Measurements from ENCODE around the gene TECPR1. TPM values are rescaled to one million over a fixed set of nuclear protein-coding genes. Genes with fewer than 3 reads are reported as not detected.

The TECPR1 gene
- total RNA-seq, 1 experiment from 2014 or later = 36.5 TPM

DNA sequence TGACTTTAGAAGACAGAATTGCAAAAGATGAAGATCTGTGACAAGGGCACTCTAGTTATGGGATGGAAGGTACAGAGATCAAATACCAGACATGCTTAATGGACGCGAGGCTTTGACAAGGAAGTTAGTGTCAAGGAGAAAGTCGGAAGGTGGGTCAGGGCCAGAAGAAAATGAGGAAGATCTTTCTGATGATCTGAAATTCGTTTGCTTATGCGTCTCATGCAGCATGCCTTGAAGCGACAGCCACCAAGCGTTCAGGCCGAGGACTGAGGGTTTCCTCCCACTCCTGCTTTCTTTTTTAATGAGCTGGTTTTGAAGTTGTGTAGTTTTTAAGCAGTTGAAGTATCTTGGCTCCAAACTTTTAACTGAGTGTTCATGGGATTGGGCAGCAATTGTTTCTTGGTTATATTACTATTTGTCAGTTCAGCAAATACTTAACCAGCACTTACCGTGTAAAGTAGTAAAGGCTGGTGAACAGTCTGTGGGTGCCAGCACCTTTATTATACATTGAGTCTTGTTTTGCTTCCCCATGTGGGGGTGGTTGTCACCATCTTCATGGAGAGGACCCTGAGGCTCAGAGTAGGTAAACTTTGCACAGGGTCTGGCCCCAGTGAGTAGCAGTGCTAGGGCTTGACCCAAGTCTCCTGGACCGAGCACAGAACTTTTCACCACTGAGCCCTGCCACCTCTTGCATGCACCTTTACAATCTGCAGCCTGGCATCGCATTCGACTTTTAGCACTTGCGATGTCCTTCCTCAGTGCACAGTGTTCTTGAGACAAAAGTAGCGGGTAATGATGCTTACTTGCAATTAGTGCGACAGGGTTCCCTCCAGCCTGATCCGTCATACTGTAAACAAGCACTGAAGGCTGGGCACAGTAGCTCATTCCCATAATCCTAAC lies 55.1 kb downstream of the TECPR1 start:
- DNase-seq (ENCODE audit: low read depth) = no peak

DNA sequence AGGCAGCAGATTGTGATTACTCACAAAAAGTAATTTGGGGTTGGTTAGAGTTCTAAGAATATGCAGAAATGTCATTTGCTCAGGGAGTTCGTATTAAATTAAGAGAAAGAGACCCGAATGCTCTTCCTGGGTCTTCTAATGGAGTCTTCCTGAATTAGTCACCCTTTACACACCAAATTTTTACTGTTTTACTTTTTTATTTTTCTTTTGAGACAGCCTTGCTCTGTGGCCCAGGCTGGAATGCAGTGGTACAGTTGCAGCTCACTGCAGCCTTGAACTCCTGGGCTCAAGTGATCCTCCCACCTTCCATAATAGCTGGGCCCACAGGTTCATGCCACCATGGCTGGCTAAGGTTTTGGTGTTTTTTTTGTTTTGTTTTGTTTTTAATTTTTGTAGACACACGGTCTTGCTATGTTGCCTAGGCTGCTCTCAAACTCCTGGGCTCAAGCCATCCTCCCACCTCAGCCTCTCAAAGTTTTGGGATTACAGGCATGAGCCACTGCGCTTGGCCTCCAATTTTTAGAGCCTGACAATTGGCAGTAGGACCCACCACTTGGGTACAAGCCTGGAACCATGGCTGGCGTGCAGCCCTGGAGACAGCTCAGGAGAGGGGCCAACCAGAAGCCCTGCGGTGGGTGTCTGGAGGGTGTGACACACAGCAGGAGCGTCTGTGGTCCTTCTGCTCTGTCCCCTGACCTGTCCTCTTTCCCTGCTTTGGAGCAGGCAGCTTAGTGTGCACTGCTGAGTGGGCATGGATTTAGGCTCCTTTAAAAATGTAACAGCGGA lies 57.2 kb downstream of the TECPR1 start:
- no peak for DNase-seq (ENCODE audit: low read depth)

DNA sequence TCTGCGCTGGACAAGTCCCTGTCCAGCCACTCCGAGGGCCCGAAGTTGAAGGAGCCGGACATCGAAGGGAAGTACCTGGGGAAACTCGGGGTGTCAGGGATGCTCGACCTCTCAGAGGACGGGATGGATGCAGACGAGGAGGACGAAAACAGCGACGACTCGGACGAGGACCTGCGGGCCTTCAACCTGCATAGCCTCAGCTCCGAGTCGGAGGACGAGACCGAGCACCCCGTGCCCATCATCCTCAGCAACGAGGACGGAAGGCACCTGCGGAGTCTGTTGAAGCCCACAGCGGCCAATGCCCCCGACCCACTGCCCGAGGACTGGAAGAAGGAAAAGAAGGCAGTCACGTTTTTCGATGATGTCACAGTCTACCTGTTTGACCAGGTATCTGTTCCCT lies 57.8 kb downstream of the TECPR1 start:
- DNase-seq (ENCODE audit: low read depth) = no peak

DNA sequence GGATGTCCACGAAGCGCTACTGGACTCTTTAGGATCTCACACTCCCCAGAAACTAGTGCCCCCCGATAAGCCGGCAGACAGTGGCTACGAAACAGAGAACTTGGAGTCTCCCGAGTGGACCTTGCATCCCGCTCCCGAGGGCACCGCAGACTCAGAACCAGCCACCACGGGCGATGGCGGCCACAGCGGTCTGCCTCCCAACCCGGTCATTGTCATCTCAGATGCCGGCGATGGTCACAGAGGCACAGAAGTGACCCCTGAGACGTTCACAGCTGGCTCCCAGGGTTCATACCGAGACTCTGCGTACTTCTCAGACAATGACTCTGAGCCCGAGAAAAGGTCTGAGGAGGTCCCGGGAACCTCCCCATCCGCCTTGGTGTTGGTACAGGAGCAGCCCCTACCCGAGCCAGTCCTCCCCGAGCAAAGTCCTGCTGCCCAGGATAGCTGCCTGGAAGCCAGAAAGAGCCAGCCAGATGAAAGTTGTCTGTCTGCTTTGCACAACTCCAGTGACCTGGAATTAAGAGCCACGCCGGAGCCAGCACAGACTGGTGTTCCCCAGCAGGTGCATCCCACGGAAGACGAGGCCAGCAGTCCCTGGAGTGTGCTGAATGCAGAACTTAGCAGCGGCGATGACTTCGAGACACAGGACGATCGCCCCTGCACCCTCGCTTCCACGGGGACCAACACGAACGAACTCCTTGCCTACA lies 58.4 kb downstream of the TECPR1 start:
- no peak for DNase-seq (ENCODE audit: low read depth)

DNA sequence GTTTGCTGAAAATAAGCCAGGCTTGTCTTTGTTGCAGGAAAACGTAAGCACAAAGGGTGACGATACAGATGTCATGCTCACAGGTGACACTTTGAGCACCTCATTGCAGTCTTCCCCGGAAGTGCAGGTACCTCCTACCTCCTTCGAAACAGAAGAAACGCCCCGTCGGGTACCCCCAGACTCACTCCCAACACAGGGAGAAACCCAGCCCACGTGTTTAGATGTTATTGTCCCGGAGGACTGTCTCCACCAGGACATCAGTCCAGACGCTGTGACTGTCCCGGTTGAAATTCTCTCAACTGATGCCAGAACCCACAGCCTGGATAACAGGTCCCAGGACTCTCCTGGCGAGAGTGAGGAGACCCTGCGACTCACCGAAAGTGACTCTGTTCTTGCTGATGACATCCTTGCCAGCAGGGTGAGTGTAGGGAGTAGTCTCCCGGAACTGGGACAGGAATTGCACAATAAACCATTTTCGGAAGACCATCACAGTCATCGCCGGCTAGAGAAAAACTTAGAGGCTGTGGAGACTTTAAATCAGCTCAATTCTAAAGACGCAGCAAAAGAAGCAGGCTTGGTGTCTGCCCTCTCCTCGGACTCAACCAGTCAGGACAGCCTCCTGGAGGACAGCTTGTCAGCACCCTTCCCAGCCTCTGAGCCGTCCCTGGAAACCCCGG lies 59.1 kb downstream of the TECPR1 start:
- no peak for DNase-seq (ENCODE audit: low read depth)

DNA sequence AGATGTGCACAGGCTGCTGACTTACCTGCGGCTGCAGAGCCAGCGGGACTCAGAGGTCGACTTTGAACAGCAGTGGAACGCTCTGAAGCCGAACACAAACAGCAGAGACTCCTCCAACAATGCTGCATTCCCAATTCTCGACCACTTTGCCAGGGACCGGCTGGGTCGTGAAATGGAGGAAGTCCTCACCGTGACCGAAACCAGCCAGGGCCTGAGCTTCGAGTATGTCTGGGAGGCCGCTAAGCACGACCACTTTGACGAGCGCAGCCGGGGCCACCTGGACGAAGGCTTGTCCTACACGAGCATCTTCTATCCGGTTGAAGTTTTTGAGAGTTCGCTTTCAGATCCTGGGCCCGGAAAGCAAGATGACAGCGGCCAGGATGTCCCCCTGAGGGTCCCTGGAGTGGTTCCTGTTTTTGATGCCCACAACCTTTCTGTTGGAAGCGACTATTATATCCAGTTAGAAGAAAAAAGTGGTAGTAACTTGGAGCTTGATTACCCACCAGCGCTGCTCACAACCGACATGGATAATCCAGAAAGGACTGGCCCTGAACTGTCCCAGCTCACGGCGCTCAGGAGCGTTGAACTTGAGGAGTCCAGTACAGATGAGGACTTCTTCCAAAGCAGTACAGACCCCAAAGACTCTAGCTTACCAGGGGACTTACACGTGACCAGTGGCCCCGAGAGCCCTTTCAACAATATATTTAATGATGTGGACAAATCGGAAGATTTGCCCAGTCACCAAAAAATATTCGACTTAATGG lies 60.2 kb downstream of the TECPR1 start:
- no peak for DNase-seq (ENCODE audit: low read depth)

DNA sequence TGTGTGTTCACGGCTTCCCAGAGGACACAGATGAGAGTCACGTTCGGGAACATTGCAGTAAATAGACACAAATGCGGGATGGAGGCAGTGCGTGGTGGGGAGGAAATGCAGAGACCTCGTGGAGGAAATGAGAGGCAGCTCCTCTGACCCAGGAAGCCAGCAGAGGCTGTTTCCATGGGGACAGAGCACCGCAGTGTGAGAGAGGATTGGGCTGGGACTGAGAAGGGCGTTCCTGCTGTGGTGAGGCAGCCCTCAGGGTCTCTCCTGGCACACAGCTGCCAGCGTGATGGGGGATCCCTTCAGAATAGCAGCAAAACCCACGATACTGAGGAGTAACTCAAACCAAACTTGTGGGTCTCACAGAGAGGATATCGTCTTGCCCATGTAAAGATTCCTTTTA lies 62.5 kb downstream of the TECPR1 start:
- no peak for DNase-seq (ENCODE audit: low read depth)

DNA sequence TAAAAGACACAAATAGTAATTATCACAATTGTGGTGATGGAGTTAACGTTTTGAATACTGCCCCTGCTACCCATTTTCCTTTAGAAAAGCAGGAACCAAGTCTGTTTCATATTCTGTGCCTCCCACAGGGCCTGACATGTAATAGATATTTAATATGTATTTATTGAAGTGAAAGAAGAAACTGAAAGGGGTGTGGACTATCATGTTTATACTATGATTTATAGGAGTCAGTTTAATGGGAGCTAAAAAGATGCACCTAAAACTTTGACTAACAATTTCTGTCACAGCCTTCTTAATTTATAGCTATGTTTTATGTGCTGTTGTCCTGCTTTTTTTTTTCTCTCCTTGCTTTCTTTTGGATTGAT lies 64.9 kb downstream of the TECPR1 start:
- DNase-seq (ENCODE audit: low read depth) = no peak

DNA sequence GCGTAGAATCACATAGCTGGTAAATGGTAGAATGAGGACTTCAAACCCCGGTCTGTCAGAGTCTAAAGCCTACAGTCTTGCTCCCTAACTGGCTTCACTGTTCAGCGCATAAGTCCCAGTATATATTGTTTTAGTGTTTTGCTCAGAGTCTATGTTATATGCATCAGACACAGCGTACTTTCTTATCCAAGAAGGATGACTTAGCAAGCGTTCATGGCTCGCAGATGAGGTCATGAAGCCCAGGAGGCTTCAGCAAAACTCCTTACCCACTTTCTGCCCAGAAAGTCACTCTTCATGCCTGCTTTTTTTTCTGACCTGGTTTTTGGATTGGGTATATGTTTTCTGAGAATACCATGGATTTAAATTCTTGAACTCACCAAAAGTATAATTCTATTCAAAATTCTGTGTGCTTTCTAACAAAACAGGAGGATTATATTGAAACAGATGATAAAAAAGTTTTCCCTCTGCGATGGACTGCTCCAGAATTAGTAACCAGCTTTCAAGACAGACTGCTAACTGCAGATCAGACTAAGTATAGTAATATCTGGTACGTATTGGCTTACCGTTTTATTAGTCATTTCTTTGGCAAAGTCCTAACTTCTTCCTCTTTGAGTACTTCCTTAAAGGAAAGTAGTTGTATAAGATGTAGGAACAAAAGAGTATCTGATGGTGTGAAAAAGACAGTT lies 65.4 kb downstream of the TECPR1 start:
- peak; percentile 39 for DNase-seq (ENCODE audit: low read depth)

DNA sequence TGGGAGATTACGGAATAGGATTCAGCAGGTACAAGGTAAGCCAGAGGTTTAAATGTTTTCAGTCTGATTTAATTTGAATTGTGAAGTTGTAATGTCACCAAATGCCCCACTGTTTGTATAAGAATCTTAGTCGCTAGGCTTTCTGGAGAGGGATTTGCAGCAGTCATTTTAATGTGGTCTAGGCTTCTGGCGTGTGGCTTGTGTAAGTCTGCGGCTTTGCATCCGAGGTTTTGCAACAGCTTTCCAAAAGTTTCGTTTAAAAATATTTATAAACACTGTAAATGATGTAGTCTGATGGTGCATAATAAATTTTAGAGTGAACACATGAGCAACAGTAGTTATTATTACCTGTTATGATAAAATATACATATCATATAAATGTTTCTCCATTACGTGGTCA lies 66.9 kb downstream of the TECPR1 start:
- DNase-seq (ENCODE audit: low read depth) = no peak

DNA sequence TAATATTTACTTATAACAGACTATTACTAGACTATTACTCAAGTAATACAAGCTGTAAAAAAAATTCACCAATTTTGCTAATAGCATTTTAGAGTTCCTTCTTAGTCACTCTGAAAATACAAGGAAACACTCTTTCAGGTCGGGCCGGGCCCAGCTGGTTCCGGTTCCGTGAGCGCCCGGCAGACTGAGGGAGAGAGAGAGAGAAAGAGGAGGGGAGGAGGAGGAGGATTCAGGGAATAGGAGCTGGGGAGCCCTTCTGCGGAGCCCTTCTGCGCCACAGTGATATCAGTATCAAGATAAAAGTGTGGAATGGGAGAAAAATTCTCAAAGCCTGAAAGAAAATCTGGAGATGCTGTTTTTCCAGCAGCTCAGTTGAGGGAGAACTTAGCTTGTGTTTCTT lies 71.3 kb downstream of the TECPR1 start:
- no peak for DNase-seq (ENCODE audit: low read depth)

DNA sequence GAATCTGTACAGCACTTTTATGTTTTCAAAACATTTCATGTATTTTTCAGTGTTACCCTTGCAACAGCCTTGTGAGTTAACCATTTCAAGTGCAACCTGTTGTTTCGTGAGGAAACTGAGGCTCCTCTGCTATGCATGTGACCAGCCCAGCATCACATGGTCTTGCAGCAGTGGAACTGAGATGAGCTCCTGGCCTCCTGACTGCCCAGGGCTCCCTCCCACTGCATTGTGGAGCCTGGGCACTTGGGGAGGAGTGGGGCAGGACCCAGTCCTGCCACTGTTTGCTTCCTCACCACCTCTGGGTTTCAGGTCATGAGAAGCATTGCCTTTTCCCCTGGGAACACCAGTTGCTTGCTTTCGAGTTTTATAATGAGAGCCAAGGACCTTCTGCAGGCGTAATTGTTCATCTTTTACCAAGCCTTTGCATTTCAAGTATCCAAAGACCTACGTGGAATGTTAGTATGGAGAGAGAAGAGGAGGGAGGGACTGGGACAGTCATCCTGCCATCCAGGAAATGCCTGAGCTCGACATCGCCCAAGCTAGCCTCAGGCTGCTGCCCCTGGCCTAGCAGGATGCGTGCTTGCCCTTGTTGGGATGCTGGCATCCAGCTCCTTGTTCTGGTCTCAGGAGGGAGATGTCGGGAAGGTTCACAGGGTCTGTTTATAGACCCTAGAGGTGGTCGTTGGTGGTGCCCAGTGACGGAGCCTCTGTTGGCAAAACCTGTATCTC lies 73.1 kb downstream of the TECPR1 start:
- no peak for DNase-seq (ENCODE audit: low read depth)

DNA sequence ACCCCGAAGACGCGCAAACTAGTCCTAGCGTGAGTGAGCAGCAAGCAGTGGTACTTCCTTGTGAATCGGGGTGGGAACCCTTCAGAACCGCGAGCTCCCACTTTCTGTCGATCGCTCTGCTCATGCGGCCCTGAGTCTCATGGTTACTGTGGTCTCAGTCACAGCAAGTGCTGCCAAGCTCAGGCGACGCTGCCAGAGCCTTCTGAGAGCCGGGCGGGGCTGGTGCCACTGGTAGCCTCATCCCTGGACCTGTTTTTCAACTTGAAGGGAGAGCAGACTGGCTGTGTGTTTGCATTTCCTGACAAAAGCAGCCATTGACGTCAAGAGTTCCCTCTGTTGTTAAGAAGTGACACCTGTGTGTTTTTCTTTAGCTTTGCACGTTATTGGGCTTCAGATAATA lies 73.7 kb downstream of the TECPR1 start:
- no peak for DNase-seq (ENCODE audit: low read depth)

DNA sequence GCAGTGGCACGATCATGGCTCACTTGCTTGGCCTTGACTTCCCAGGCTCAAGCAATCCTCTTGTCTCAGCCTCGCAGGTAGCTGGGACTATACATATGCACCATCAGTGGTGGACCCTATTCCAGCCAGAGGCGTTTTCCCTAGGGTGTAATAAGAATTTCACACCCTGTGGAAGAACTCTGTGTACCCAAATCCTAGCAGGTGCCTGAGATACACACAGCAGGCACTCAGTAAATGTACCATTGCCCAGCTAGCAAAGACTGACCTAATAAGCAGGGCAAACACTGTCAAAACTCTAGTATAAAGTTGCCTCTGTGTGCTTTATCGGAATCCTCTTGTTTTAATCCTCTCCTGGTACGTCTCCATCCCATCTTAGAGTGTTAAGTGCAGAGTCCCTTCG lies 74.5 kb downstream of the TECPR1 start:
- DNase-seq (ENCODE audit: low read depth) = no peak

DNA sequence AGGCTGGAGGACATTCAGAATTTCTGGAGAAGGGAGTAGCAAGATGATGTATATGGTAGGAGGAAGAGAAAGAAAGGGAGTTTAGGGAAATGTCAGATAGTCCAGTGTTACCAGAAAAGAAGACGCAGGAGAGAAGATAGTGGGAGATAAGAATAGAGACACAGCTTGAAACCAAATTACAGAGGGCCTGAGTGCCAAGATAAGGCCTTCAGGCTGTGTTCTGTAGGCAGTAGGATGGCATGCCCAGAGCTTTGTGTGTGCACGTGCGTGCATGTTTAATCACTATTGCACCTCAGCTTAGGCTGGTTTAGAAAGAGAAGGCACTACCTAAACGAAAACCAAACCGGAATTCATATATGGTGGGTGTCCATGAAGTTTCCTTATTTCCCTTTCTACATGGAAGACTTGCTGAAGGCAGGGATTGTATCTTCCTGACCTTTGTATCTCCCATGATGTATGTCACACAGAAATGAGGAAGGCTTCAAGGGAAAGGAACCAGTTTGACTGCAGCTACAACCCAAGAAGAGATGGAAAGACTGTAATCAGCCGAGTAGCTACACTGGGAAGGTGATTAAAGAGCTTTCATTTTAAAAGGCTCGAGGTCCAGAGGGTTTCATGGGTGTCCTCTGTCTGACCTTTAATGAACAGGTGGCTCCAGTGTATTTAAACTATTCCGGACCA lies 76.6 kb downstream of the TECPR1 start:
- DNase-seq (ENCODE audit: low read depth) = no peak

DNA sequence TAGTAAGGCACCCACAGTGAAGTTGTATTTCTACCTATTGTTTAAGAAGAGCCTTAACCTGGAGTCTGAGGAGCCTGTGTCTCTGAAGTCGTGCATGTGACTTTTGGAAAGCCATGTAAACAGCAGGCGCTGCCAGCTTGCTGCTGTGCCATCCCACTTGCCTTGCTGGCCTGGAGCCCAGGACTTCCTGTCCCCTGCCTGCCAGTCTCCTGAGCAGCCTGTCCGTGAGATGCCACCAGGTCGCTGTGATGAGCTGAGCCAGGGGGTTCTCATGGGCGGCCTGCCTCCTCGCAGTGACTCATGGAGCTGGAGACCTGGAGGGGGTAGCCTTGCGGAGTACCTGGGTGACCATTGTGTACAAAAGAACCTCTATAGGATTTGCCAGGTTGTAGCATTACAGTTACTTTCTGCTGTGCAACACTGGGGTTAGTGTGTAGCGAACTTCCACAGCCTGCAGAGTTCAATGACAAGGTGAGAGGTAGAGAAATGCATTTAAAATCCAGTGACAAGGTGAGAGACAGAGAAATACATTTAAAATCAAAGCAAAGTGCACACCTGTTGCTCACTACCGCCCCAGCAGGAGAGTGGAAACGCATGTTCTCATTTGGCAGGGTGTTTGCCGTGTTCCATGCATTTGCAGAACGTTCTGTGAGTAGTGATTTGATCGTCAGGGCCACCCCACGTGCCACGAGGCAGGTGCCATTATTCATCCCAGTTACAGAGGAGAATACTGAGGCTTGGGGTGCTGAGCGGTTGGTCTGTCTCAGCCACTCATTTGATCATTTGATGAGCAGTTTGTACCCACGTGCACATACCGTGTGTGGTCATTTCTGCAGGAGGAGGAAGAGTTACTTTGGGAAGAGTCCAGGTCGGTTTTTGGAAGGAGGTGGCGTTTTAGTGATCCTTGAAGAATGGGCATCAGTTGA lies 77.4 kb downstream of the TECPR1 start:
- DNase-seq (ENCODE audit: low read depth) = no peak

DNA sequence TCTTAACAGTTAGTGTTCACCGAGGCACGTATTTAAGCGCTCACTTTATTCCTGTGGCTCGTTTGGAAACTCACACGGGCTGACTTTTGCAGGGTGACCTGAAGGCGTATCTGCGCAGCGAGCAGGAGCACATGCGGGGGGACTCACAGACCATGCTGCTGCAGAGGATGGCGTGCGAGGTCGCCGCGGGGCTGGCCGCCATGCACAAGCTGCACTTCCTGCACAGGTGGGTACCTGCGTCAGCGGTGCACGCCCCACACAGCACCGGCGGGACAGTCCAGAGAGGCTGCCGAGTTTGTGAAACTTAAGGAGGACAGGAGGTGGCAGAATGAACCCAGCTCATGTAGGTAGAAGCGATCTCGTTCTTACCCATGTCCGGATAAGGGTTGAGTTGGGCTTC lies 80.6 kb downstream of the TECPR1 start:
- no peak for DNase-seq (ENCODE audit: low read depth)

DNA sequence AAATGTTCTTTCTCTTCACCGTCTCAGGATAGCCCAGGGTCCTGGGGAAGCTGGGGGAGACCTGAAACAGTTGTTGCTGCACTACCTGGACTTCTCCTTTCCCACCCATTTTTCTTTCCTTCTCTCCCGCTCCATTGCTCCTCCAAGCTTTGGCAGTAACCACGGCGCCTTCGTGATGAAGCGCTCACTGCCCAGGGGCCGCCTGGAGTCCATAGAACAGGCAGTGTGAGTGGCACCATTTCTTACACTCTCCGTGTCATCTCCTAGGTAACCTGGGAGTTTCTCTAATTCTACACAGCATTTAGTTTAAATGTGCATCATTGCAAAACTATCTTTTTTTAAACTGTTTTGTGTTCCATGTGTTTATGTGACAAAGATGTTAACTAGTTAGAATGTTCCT lies 81.1 kb downstream of the TECPR1 start:
- no peak for DNase-seq (ENCODE audit: low read depth)

All from LHCN-M2 (cell line).